ENCODE results near the gene MTPN.

The MTPN gene

GRCh38 chr7:135932131-135932530 is 45.0 kb downstream of the MTPN start:
- peaks cover 5% of the 10 kb centered on the region for H3K9me3 Mint-ChIP-seq
- peaks cover 34% of the 10 kb centered on the region for H3K36me3 Mint-ChIP-seq (ENCODE audit: low read depth)
- H3K27me3 Mint-ChIP-seq (ENCODE audit: low read depth, poor library complexity) = peaks cover 3% of the 10 kb centered on the region
- no peak for TF ChIP-seq CTCF (IDR thresholded peaks at IDR 0.05)
- no peak overlapping the region for H3K4me3 Mint-ChIP-seq
- no peak for DNase-seq
- H3K4me1 Mint-ChIP-seq = peaks cover 81% of the 10 kb centered on the region
- no peak overlapping the region for H3K27ac Mint-ChIP-seq

GRCh38 chr7:135930565-135931461 is 46.3 kb downstream of the MTPN start:
- Mint-ChIP-seq H3K4me3 (peak overlapping the region; percentile 2), H3K27ac (peak overlapping the region; percentile 95), H3K4me1 (peaks cover 76% of the 10 kb centered on the region), H3K36me3 (ENCODE audit: low read depth) (peaks cover 44% of the 10 kb centered on the region), H3K27me3 (ENCODE audit: low read depth, poor library complexity) (peaks cover 3% of the 10 kb centered on the region), H3K9me3 (peaks cover 4% of the 10 kb centered on the region)
- DNase-seq = no peak
- no peak for TF ChIP-seq CTCF (IDR thresholded peaks at IDR 0.05)

- Mint-ChIP-seq H3K27me3 (ENCODE audit: low read depth, poor library complexity) (no peaks in the 10 kb centered on the region), H3K27ac (peak overlapping the region; percentile 96), H3K4me1 (peaks cover 68% of the 10 kb centered on the region), H3K4me3 (peak overlapping the region; percentile 58), H3K9me3 (no peaks in the 10 kb centered on the region), H3K36me3 (ENCODE audit: low read depth) (peaks cover 41% of the 10 kb centered on the region)
- DNase-seq = peak; percentile 11
- no peak for TF ChIP-seq CTCF (IDR thresholded peaks at IDR 0.05)
Measured at GRCh38 chr7:135929722-135930141, 47.4 kb downstream of the MTPN start.

GRCh38 chr7:135929249-135929648 is 47.9 kb downstream of the MTPN start:
- H3K4me3 Mint-ChIP-seq = peak overlapping the region; percentile 58
- no peak for TF ChIP-seq CTCF (IDR thresholded peaks at IDR 0.05)
- DNase-seq = no peak
- no peaks in the 10 kb centered on the region for H3K9me3 Mint-ChIP-seq
- H3K27ac Mint-ChIP-seq = peak overlapping the region; percentile 96
- peaks cover 67% of the 10 kb centered on the region for H3K4me1 Mint-ChIP-seq
- no peaks in the 10 kb centered on the region for H3K27me3 Mint-ChIP-seq (ENCODE audit: low read depth, poor library complexity)
- H3K36me3 Mint-ChIP-seq (ENCODE audit: low read depth) = peaks cover 36% of the 10 kb centered on the region

- peaks cover 26% of the 10 kb centered on the region for H3K36me3 Mint-ChIP-seq (ENCODE audit: low read depth)
- H3K4me1 Mint-ChIP-seq = peaks cover 66% of the 10 kb centered on the region
- no peak overlapping the region for H3K4me3 Mint-ChIP-seq
- H3K27me3 Mint-ChIP-seq (ENCODE audit: low read depth, poor library complexity) = no peaks in the 10 kb centered on the region
- DNase-seq = no peak
- peak overlapping the region; percentile 82 for H3K27ac Mint-ChIP-seq
- no peak for TF ChIP-seq CTCF (IDR thresholded peaks at IDR 0.05)
- H3K9me3 Mint-ChIP-seq = no peaks in the 10 kb centered on the region
Measured at GRCh38 chr7:135928136-135928535, 49.0 kb downstream of the MTPN start.

GRCh38 chr7:135925210-135925609 is 51.9 kb downstream of the MTPN start:
- H3K4me1 Mint-ChIP-seq = peaks cover 48% of the 10 kb centered on the region
- H3K27ac Mint-ChIP-seq = peak overlapping the region; percentile 32
- TF ChIP-seq CTCF (IDR thresholded peaks at IDR 0.05) = no peak
- no peak for DNase-seq
- H3K27me3 Mint-ChIP-seq (ENCODE audit: low read depth, poor library complexity) = no peaks in the 10 kb centered on the region
- H3K36me3 Mint-ChIP-seq (ENCODE audit: low read depth) = peaks cover 42% of the 10 kb centered on the region
- H3K9me3 Mint-ChIP-seq = peaks cover 7% of the 10 kb centered on the region
- no peak overlapping the region for H3K4me3 Mint-ChIP-seq

Measured in nephron progenitor cell (in vitro differentiated cells).